GM19463 (cell line): ENCODE data around the gene ANAPC5.

Experiments
- ATAC-seq: cut with Tn5 transposase; IDR thresholded peaks from one replicate; pipeline ENCODE4 v1.9.1; 2021; ENCODE audit warnings: mild to moderate bottlenecking, moderate library complexity; ENCODE audit not compliant: unreplicated experiment

Gene ANAPC5

GRCh38 chr12:121366063-121366459 lies 13.8 kb upstream of the ANAPC5 start:
- ATAC-seq: no peak

GRCh38 chr12:121365416-121366062 lies 13.3 kb upstream of the ANAPC5 start:
- ATAC-seq: no peak

GRCh38 chr12:121364683-121365121 lies 12.5 kb upstream of the ANAPC5 start:
- no peak for ATAC-seq

GRCh38 chr12:121358073-121358472 lies 5.9 kb upstream of the ANAPC5 start:
- ATAC-seq: no peak

GRCh38 chr12:121357331-121357730 lies 5.1 kb upstream of the ANAPC5 start:
- ATAC-seq: no peak

GRCh38 chr12:121356657-121357056 lies 4.4 kb upstream of the ANAPC5 start:
- ATAC-seq: no peak

- no peak for ATAC-seq
These were observed 3.6 kb upstream of the ANAPC5 start for GRCh38 chr12:121355818-121356217.

- no peak for ATAC-seq
These were observed 439 bp upstream of the ANAPC5 start for GRCh38 chr12:121352682-121353018.

- ATAC-seq: no peak
These were observed 5.5 kb downstream of the ANAPC5 start for GRCh38 chr12:121346747-121347146.

GRCh38 chr12:121345151-121345815 lies 6.9 kb downstream of the ANAPC5 start:
- no peak for ATAC-seq

- ATAC-seq: no peak
These were observed 7.7 kb downstream of the ANAPC5 start for GRCh38 chr12:121344506-121344905.

- ATAC-seq: no peak
These were observed 14.8 kb downstream of the ANAPC5 start for GRCh38 chr12:121337416-121337815.

- no peak for ATAC-seq
These were observed 17.5 kb downstream of the ANAPC5 start for GRCh38 chr12:121334513-121335343.

GRCh38 chr12:121333747-121334146 lies 18.5 kb downstream of the ANAPC5 start:
- no peak for ATAC-seq

- ATAC-seq: no peak
These were observed 21.0 kb downstream of the ANAPC5 start for GRCh38 chr12:121331248-121331647.

GRCh38 chr12:121330692-121331091 lies 21.5 kb downstream of the ANAPC5 start:
- no peak for ATAC-seq

- ATAC-seq: no peak
These were observed 22.0 kb downstream of the ANAPC5 start for GRCh38 chr12:121330195-121330594.

GRCh38 chr12:121328620-121329019 lies 23.6 kb downstream of the ANAPC5 start:
- no peak for ATAC-seq

- ATAC-seq: no peak
These were observed 25.1 kb downstream of the ANAPC5 start for GRCh38 chr12:121326996-121327674.

- ATAC-seq: no peak
These were observed 26.3 kb downstream of the ANAPC5 start for GRCh38 chr12:121325922-121326396.

- ATAC-seq: no peak
These were observed 28.3 kb downstream of the ANAPC5 start for GRCh38 chr12:121323908-121324307.
